ENCODE data around the gene MRPL17. TPM values are rescaled to one million over a fixed set of nuclear protein-coding genes. Genes with fewer than 3 reads are reported as not detected.

The MRPL17 gene
- total and polyA plus RNA-seq, 10 of the 15 experiments (the other 5 are each of a cell fraction or from before 2014, with no cell fraction given): 60.3 to 171 (median 94.8) TPM

GRCh38 chr11:6708876-6709275, 25.7 kb upstream of the MRPL17 start (continued):
- TF ChIP-seq NBN (IDR thresholded peaks at IDR 0.05) (no peak), ELK1 (IDR thresholded peaks at IDR 0.05; ENCODE audit: low read depth, low read length) (no peak), SRF (IDR thresholded peaks at IDR 0.05; ENCODE audit: low read depth in 2 of 2, low read length in 2 of 2) (no peak), SPI1 (IDR thresholded peaks at IDR 0.05; ENCODE audit: borderline replicate concordance, insufficient read depth, low read depth, low read length) (no peak)

GRCh38 chr11:6705905-6706535, 22.9 kb upstream of the MRPL17 start:
- intact Hi-C loops (cut with micrococcal nuclease; ENCODE audit: unreplicated experiment) (loop anchor here (1.0 to 2.0 kb wide), 3 partner anchors 51 to 327 kb away; no protein-coding TSS in a partner anchor), in situ Hi-C loops (cut with MboI) (no loop called here)
- no peak overlapping the region for H3K27ac ChIP-seq (ENCODE audit: control insufficient read depth, insufficient read depth)
- ChIA-PET POLR2A (interaction anchor here (0.7 to 1.3 kb wide), 2 partner anchors 30 to 40 kb away, joined by 3 read pairs; no protein-coding TSS in a partner anchor), CTCF (interaction anchor here (0.7 to 8.5 kb wide), 43 partner anchors 9 to 767 kb away, joined by 3 to 97 read pairs (median 5); partner anchors contain the start of genes HPX and MRPL17), RAD21 (ENCODE audit: unreplicated experiment) (interaction anchor here (1.0 to 4.4 kb wide), 8 partner anchors 23 to 329 kb away, joined by 3 to 37 read pairs (median 6); partner anchors contain the start of gene MRPL17), SMC1A (ENCODE audit: uncharacterized antibody, unreplicated experiment) (interaction anchor here (0.6 to 3.2 kb wide), 28 partner anchors 9 to 410 kb away, joined by 3 to 31 read pairs (median 4); partner anchors contain the start of genes MRPL17 and TPP1)
- WGBS (ENCODE audit: insufficient coverage, insufficient replicate concordance, low lambda C conversion rate, missing lambda C conversion rate): 21% methylated on average over 7 of the region's 7 CpGs
- no peaks in the 10 kb centered on the region; the same call in 1 of the 2 replicates for H4K20me1 ChIP-seq (ENCODE audit: control insufficient read depth, insufficient read depth)
- no TSS peak for BruUV-seq (replicated peaks)
- no peaks in the 10 kb centered on the region for H3K9me3 ChIP-seq (replicated peaks; ENCODE audit: control insufficient read depth, insufficient read depth, low read length)
- no peak overlapping the region for H3K4me2 ChIP-seq (ENCODE audit: control insufficient read depth, insufficient read depth)
- ATAC-seq: peak; percentile 83
- H3K79me2 ChIP-seq (ENCODE audit: control insufficient read depth, insufficient read depth, low read length): no peaks in the 10 kb centered on the region
- FAIRE-seq: peak; percentile 59
- H3K27me3 ChIP-seq (replicated peaks in 1 of 2; ENCODE audit: control insufficient read depth in 2 of 2, insufficient read depth in 2 of 2, low read length in 1 of 2): no peaks in the 10 kb centered on the region
- H3K9ac ChIP-seq (ENCODE audit: control insufficient read depth, insufficient read depth, low read length): no peak overlapping the region
- no peak for DNase-seq (ENCODE audit: low read depth, low spot score)
- no peak overlapping the region for H2AFZ ChIP-seq (ENCODE audit: control insufficient read depth, low read depth, low read length)
- H3K4me1 ChIP-seq (ENCODE audit: control insufficient read depth, insufficient read depth, low read length): no peaks in the 10 kb centered on the region
- no peak overlapping the region for H3K4me3 ChIP-seq
- 0 out of 4 replicates have a peak, but pooled peaks cover 0 to 1% of the 10 kb centered on the region in 2 experiments for H3K36me3 ChIP-seq (ENCODE audit: control insufficient read depth in 2 of 2, insufficient read depth in 2 of 2, low read length in 1 of 2)
- no peak for TF ChIP-seq RFX5 (IDR thresholded peaks at IDR 0.05; ENCODE audit: low read depth, low read length)
- TF ChIP-seq RAD21 (IDR thresholded peaks at IDR 0.05; ENCODE audit: insufficient read depth, low read depth, low read length): peak; percentile 71
- no peak for TF ChIP-seq STAT3 (IDR thresholded peaks at IDR 0.05; ENCODE audit: low read depth, low read length)
- TF ChIP-seq WRNIP1 (IDR thresholded peaks at IDR 0.05; ENCODE audit: borderline replicate concordance, low read depth, low read length): 0 out of 2 replicates have a peak, but pooled peaks have one; percentile 60
- TF ChIP-seq, protein P1, sequence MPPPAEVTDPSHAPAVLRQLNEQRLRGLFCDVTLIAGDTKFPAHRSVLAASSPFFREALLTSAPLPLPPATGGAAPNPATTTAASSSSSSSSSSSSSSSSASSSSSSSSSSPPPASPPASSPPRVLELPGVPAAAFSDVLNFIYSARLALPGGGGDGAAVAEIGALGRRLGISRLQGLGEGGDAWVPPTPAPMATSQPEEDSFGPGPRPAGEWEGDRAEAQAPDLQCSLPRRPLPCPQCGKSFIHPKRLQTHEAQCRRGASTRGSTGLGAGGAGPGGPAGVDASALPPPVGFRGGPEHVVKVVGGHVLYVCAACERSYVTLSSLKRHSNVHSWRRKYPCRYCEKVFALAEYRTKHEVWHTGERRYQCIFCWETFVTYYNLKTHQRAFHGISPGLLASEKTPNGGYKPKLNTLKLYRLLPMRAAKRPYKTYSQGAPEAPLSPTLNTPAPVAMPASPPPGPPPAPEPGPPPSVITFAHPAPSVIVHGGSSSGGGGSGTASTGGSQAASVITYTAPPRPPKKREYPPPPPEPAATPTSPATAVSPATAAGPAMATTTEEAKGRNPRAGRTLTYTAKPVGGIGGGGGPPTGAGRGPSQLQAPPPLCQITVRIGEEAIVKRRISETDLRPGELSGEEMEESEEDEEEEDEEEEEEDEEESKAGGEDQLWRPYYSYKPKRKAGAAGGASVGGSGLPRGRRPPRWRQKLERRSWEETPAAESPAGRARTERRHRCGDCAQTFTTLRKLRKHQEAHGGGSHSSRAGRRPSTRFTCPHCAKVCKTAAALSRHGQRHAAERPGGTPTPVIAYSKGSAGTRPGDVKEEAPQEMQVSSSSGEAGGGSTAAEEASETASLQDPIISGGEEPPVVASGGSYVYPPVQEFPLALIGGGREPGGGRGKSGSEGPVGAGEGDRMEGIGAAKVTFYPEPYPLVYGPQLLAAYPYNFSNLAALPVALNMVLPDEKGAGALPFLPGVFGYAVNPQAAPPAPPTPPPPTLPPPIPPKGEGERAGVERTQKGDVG (CRISPR knock-in tag; IDR thresholded peaks at IDR 0.05): no peak
- no peak for TF ChIP-seq JUNB (IDR thresholded peaks at IDR 0.05)
- peak; percentile 83 for TF ChIP-seq SMC3 (IDR thresholded peaks at IDR 0.05; ENCODE audit: borderline replicate concordance, low read length)
- TF ChIP-seq RBBP5 (conservative IDR thresholded peaks at IDR 0.05): no peak
- TF ChIP-seq ZNF622 (IDR thresholded peaks at IDR 0.05): no peak
- no peak for TF ChIP-seq IKZF2 (IDR thresholded peaks at IDR 0.05)
- 0 out of 2 replicates have a peak, but pooled peaks have one; percentile 37 for TF ChIP-seq YY1 (IDR thresholded peaks at IDR 0.05; ENCODE audit: low read depth, low read length)
- peak; percentile 77 to 92 (median 84) for TF ChIP-seq CTCF (IDR thresholded peaks at IDR 0.05 in 2 of 3, conservative IDR thresholded peaks at IDR 0.05 in 1 of 3; ENCODE audit: control insufficient read depth in 2 of 3, extremely low read depth in 1 of 3, insufficient read depth in 1 of 3, low read depth in 3 of 3, low read length in 3 of 3)

Data from GM12878 (cell line).